Prostate gland (tissue), 2 donors: Measurements from ENCODE around the gene TP53RK. TPM values are rescaled to one million over a fixed set of nuclear protein-coding genes. Genes with fewer than 3 reads are reported as not detected.
A peak's percentile ranks its signal among the peaks of the same experiment; 100 is the strongest.

Experiments used
- DNase-seq: peaks from one replicate; pipeline ENCODE4 v3.0.0-alpha.2; 2019; ENCODE audit warnings: low spot score
- H3K27ac ChIP-seq, 2 donors: fragments of 200-600 bp; sonication (generic); 2 replicates each; pipeline ENCODE4 v1.5.1; 2017 to 2019
- H3K27me3 ChIP-seq: fragments of 200-600 bp; sonication (generic); replicated peaks from 2 replicates; pipeline ENCODE4 v1.5.1; 2019; ENCODE audit not compliant: insufficient read depth
- H3K36me3 ChIP-seq, 2 donors: fragments of 200-600 bp; sonication (generic); 1 replicate in 1 of 2; 2 replicates in 1 of 2; pipeline versions ENCODE4 v1.5.1 to v1.8.1; 2017 to 2019
- H3K4me1 ChIP-seq: fragments of 200-600 bp; sonication (generic); replicated peaks from 2 replicates; pipeline ENCODE4 v1.5.1; 2019
- H3K4me3 ChIP-seq, 2 donors: fragments of 200-600 bp; sonication (generic); 2 replicates each; pipeline ENCODE4 v1.5.1; 2017 to 2019
- H3K9me3 ChIP-seq: fragments of 200-600 bp; sonication (generic); 2 replicates; pipeline ENCODE4 v1.5.1; 2017
- POLR2A ChIP-seq: fragments of 450-650 bp; IDR thresholded peaks from one replicate; pipeline ENCODE4 v1.6.1; 2016; ENCODE audit warnings: antibody characterized with exemption, mild to moderate bottlenecking
- POLR2AphosphoS5 ChIP-seq: sonication (generic); formaldehyde crosslinking; IDR thresholded peaks from one replicate; pipeline ENCODE4 v1.6.1; 2017; ENCODE audit warnings: antibody characterized with exemption
- WGBS: methylation state at CpG from one replicate; pipeline ENCODE4 v1.1.5; 2018; 5-methylcytosine and 5-hydroxymethylcytosine counted together
- intact Hi-C: fragments of 100-400 bp; cut with DNase I; formaldehyde crosslinking; loops from one replicate; pipeline ENCODE4 v1.14.2; 2022
- total RNA-seq, 2 donors: library from RNA; depleted of rRNA; stranded (reverse); fragments of >200 nt; gene quantifications; one replicate each; pipeline ENCODE4 v1.1.0, GENCODE V29; 2016
- TF ChIP-seq, protein P1 (sequence below), 4 experiments: fragments of 200-600 bp in 2 of 4; fragments of 450-650 bp in 2 of 4; sonication (generic) in 2 of 4; IDR thresholded peaks; 1 replicate in 3 of 4; 2 replicates in 1 of 4; pipeline ENCODE4 v1.5.1; 2016 to 2019; ENCODE audit warnings: antibody characterized with exemption in 4 of 4, mild to moderate bottlenecking in 2 of 4, moderate library complexity in 2 of 4

Gene TP53RK
- total RNA-seq, 2 donors from 2014 or later, result 23.2 to 29.6 TPM

DNA sequence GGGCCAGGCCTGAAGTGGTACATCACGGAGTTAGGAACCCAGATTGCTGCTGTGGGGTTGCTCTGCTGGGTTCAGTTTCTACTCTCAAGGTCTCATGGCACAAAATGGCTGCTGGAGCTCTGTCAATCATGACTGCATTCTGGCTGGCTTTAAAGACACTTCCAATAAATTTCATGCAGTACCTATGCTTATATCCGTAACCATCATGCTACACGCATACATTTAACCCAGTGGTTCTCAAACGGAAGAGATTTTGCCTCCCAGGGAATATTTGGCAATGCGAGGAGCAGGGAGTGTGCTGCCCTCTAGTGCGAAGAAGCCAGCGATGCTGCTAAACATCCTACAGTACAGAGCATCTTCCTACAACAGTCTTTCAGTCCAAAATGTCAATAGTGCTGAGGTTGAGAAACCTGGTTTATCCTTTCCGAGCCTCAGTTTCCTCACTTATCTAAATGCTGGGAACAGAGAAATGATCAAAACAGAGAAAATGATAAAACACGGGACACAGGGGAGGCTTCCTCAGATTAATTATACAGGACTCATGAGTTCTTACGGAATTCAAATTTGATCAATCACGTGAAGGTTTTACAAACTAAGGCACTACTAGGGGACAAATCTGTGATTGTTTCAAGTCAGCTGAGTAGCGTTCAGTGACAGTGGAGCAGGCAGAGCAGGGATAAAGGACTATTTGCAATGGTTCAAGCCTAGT, 10.6 kb upstream of the TP53RK start:
- no peak overlapping the region for H3K27ac ChIP-seq
- no peak for DNase-seq
- no peaks in the 10 kb centered on the region for H3K9me3 ChIP-seq
- H3K27me3 ChIP-seq, result no peaks in the 10 kb centered on the region
- H3K4me3 ChIP-seq, result no peak overlapping the region
- H3K4me1 ChIP-seq, result no peaks in the 10 kb centered on the region
- TF ChIP-seq POLR2A, result no peak
- TF ChIP-seq, protein P1, sequence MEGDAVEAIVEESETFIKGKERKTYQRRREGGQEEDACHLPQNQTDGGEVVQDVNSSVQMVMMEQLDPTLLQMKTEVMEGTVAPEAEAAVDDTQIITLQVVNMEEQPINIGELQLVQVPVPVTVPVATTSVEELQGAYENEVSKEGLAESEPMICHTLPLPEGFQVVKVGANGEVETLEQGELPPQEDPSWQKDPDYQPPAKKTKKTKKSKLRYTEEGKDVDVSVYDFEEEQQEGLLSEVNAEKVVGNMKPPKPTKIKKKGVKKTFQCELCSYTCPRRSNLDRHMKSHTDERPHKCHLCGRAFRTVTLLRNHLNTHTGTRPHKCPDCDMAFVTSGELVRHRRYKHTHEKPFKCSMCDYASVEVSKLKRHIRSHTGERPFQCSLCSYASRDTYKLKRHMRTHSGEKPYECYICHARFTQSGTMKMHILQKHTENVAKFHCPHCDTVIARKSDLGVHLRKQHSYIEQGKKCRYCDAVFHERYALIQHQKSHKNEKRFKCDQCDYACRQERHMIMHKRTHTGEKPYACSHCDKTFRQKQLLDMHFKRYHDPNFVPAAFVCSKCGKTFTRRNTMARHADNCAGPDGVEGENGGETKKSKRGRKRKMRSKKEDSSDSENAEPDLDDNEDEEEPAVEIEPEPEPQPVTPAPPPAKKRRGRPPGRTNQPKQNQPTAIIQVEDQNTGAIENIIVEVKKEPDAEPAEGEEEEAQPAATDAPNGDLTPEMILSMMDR (IDR thresholded peaks at IDR 0.05), result peak in 2 of 4 experiments; percentile 27 to 48
- no peaks in the 10 kb centered on the region for H3K36me3 ChIP-seq
- WGBS, result 57% methylated on average over 12 of the region's 12 CpGs
- intact Hi-C loops, result no loop called here

DNA sequence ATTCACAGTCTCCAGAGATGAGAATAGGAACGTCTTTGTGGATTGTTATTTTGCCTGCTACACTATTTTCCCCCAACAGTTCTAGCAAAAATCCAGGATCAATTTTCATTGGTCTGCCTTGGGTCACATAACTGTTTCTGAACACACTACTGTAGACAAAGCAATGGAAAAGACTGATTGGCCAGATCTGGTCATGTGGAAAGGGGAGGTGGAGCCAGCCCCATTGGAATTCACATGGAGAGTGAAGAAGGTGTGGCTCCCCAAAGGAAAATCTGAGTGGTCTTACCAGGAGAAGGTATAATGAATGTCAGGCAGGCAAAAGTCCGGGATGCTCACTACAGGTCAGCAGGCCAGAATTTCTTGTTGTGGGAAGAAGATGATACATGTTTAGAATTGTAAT, 9.5 kb upstream of the TP53RK start:
- intact Hi-C loops, result no loop called here
- Histone ChIP-seq H3K27me3 (no peaks in the 10 kb centered on the region), H3K4me1 (no peaks in the 10 kb centered on the region), H3K27ac (no peak overlapping the region), H3K4me3 (no peak overlapping the region), H3K36me3 (no peaks in the 10 kb centered on the region), H3K9me3 (no peaks in the 10 kb centered on the region)
- no peak for DNase-seq
- 79% methylated on average over 2 of the region's 2 CpGs for WGBS
- TF ChIP-seq, protein P1 (IDR thresholded peaks at IDR 0.05), result no peak
- TF ChIP-seq POLR2AphosphoS5 (no peak), POLR2A (no peak)

DNA sequence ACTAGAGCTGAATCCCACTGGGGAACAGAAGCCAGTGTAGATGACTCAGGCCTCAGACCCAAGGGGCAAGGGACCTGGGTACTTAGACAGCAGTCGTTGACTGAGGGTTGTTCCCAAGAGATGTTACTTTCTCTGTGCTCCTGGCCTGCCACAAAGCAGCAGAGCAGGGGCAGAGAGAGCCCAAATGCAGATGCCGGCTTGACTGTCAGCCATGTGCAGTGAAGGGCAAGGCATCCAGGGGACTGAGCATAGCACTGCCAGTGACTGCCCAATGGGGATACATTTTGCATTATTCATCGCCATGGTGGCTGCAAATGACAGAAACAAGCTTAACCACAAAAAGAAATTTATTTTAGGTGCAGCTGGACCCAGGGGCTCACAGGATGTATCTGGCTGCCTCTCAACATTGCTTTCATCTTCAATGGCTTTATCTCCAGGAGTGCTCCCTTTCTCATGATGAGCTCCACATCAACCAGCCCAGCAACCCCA, 7.6 kb upstream of the TP53RK start:
- intact Hi-C loops, result no loop called here
- WGBS, result 81% methylated on average over 3 of the region's 3 CpGs
- Histone ChIP-seq H3K36me3 (no peaks in the 10 kb centered on the region), H3K4me1 (no peaks in the 10 kb centered on the region), H3K9me3 (no peaks in the 10 kb centered on the region), H3K4me3 (no peak overlapping the region), H3K27ac (no peak overlapping the region), H3K27me3 (no peaks in the 10 kb centered on the region)
- TF ChIP-seq, protein P1 (IDR thresholded peaks at IDR 0.05), result no peak
- TF ChIP-seq POLR2A (no peak), POLR2AphosphoS5 (no peak)
- no peak for DNase-seq

DNA sequence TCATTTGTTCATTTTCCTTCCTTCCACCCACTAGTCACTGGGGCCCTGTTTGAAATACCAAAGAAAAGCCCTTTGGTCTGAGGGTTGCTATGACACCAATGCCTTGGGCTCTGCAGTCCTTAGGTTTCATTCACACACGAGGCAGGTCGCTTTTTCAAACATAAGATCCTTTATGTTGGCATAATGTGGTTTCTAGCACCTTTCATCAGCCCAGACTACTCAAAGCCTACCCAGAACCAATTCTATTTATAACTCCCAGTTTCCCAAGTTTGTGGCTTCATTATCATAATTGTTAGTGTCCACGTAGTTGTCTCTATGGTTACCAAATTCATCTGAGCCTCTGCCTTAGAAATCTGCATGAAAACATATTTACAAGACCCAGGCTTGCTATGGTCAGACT, 6.6 kb upstream of the TP53RK start:
- TF ChIP-seq, protein P1 (IDR thresholded peaks at IDR 0.05), result no peak
- peak; percentile 22 for TF ChIP-seq POLR2AphosphoS5
- H3K9me3 ChIP-seq, result no peaks in the 10 kb centered on the region
- H3K4me1 ChIP-seq, result no peaks in the 10 kb centered on the region
- no peaks in the 10 kb centered on the region for H3K27me3 ChIP-seq
- no peak overlapping the region for H3K4me3 ChIP-seq
- no peak for DNase-seq
- 30% methylated on average over 3 of the region's 3 CpGs for WGBS
- H3K36me3 ChIP-seq, result no peaks in the 10 kb centered on the region
- peak overlapping the region in 1 of 2 donors; percentile 21 for H3K27ac ChIP-seq
- intact Hi-C loops, result no loop called here

DNA sequence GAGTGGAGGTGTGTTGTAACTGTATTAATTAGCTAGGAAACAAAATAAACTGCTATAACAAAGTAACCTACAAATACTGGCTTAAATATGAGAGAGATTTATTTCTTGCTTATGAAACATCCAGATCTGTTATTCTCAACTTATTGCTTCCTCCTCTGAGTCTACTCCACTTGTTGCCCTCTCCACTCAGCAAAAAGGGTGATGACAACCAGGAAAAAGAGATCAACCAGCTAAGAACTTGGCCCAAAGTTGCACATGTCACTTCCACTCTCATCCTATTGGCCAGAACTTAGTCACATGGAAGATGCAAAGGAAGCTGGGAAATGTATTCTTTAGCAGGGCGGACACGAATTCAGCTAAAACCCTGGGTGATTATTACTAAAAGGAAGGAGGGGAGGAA, 5.2 kb upstream of the TP53RK start:
- no peak for DNase-seq
- no peaks in the 10 kb centered on the region for H3K9me3 ChIP-seq
- no peak overlapping the region for H3K4me3 ChIP-seq
- intact Hi-C loops, result no loop called here
- no peaks in the 10 kb centered on the region for H3K4me1 ChIP-seq
- H3K27me3 ChIP-seq, result no peaks in the 10 kb centered on the region
- WGBS, result 62% methylated on average over 2 of the region's 2 CpGs
- H3K36me3 ChIP-seq, result no peaks in the 10 kb centered on the region
- TF ChIP-seq POLR2A (no peak), POLR2AphosphoS5 (no peak)
- TF ChIP-seq, protein P1 (IDR thresholded peaks at IDR 0.05), result no peak
- no peak overlapping the region for H3K27ac ChIP-seq
